Testis (tissue), 2 donors: ENCODE data around the gene HEPHL1.

ENCODE experiments used
- POLR2A ChIP-seq: fragments of 450-650 bp; IDR thresholded peaks from one replicate; pipeline ENCODE4 v1.6.1; 2017; ENCODE audit warnings: antibody characterized with exemption, mild to moderate bottlenecking, moderate library complexity
- TF ChIP-seq, protein P1 (sequence below), 3 experiments: fragments of 450-650 bp in 2 of 3; fragments of 200-600 bp in 1 of 3; sonication (generic) in 1 of 3; IDR thresholded peaks; one replicate each; pipeline ENCODE4 v1.5.1; 2016 to 2019; ENCODE audit warnings: antibody characterized with exemption in 3 of 3, mild to moderate bottlenecking in 2 of 3, moderate library complexity in 1 of 3

DNA sequence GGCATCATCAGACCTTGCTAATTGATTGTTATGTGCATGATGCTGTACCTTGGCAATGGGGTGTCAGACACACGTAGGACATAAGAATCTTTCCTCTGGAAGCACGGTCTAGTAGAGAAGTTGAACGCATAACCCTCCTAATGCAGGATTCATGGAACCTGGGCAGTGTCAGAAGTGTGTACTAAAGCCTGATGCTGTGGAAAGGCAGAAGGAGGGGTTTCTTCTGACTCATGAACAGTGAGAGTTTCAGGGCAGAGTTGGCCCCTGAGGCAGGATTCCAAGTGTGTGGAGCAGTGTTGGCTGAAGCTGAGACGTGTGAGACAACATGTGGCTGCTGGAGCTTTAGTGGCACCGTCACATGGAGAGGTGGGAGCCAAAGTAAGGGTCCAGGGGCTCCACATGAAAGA, 111.0 kb downstream of the HEPHL1 start:
- no peak for TF ChIP-seq POLR2A
- TF ChIP-seq, protein P1, sequence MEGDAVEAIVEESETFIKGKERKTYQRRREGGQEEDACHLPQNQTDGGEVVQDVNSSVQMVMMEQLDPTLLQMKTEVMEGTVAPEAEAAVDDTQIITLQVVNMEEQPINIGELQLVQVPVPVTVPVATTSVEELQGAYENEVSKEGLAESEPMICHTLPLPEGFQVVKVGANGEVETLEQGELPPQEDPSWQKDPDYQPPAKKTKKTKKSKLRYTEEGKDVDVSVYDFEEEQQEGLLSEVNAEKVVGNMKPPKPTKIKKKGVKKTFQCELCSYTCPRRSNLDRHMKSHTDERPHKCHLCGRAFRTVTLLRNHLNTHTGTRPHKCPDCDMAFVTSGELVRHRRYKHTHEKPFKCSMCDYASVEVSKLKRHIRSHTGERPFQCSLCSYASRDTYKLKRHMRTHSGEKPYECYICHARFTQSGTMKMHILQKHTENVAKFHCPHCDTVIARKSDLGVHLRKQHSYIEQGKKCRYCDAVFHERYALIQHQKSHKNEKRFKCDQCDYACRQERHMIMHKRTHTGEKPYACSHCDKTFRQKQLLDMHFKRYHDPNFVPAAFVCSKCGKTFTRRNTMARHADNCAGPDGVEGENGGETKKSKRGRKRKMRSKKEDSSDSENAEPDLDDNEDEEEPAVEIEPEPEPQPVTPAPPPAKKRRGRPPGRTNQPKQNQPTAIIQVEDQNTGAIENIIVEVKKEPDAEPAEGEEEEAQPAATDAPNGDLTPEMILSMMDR (IDR thresholded peaks at IDR 0.05): no peak
